GM18907 (cell line): ENCODE results near the gene SLC24A3.

ENCODE experiments used
- ATAC-seq: cut with Tn5 transposase; IDR thresholded peaks from one replicate; pipeline ENCODE4 v1.9.1; 2021; ENCODE audit warnings: mild to moderate bottlenecking, moderate library complexity; ENCODE audit not compliant: unreplicated experiment

SLC24A3 gene

DNA sequence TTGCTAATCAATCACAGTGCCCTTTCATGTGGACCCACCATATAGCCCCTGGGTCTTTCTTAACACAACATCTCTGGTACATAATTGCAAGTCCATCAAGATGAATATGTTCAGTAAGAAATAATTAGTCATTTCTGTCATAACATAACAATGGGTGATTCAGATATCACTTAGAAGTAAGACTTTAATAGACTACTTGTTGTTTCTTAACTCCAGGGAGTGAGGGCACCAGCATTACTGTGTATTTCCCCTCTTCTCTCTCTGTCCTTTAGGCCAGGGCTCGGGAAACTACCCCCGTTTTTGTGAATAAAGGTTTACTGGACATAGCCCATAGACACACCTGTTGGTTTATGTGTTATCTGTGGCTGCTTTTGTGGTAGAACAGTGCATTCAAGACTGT, 123.5 kb downstream of the SLC24A3 start:
- ATAC-seq, result no peak

DNA sequence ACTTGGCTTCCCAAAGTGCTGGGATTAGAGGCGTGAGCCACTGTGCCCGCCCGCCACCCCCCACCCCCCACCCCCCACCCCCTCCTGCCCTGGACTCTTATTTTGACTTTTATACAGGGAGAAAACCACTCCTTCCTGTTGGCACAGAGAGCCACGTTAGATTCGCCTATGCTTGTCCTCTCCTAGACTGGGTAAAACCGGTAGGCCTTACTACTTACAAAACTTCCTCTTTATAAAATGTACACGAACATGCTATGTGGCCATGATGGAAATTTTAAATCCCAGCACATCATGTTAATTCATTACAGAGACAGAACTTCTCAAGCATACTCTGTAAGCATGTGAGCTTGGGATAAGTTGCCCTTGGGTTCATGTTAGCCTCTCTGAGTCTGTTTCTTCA, 124.2 kb downstream of the SLC24A3 start:
- no peak for ATAC-seq

DNA sequence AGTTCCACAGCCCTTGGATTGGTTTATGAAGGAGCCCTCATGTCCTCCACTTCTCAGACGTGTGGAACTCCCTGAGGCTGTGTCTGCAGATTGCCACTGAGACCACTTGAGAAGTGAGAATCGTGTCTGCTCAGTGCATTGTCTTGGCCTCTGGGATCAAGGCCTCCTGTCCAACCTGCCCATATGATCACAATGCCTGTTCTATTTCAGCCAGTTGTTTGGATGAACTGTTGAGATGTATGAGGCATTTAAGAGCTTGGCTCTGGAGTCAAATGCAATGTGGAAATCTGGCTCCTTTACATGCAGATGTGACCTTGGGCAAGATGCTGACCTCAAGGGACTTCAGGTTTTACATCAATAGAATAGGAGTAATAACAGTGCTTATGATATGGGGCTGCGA, 125.9 kb downstream of the SLC24A3 start:
- ATAC-seq, result no peak

DNA sequence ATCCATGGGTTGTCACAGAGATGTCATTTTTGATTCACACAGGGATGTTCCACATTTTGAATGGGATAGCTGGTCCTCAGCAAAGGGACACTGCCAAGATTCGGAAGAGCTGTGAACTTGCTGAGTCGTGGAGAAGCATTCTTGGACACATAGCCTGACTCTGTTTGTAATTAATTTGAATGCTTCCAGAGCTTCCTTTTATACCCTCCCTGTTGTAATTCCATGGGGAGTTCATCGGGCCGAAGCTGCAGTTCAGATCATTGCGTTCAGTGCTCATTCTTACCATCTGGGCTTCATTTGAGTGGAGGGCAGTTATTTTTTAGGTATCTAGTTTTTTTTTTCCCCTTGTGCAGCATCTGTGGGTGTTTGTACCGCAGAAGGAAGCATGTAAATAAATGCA, 126.5 kb downstream of the SLC24A3 start:
- ATAC-seq, result no peak

DNA sequence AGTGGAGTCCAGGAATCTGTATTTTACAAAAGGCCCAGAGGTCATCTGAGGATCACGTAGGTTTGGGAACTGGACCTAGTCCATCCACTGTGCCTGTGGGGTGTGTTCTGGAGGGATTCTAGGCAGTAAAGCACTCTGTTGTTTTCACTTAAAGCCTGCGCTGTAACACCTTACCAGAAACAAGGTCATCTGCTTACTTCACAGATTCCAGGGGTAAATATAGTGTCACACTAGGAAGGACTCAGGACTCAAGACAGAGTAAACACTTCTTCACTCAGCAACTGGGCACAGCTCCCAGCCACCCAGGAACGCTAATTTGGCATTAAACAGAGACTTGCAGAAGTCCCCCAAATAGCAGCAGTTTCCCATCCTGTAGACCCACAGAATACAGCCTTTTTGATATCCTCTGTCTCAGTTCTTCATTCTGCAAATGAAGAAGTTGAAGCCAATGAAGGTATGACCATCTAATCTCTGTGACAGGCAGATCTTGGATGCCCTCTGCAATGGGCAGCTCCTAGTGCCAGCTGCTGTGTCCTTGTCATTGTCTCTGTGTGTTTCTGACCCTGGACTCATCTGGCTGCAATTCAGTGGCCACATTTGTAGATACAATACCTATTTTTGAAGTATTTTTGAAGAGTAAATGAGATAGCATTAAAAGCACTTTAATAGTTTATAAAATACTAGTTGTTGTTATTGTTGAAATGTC, 129.1 kb downstream of the SLC24A3 start:
- no peak for ATAC-seq

DNA sequence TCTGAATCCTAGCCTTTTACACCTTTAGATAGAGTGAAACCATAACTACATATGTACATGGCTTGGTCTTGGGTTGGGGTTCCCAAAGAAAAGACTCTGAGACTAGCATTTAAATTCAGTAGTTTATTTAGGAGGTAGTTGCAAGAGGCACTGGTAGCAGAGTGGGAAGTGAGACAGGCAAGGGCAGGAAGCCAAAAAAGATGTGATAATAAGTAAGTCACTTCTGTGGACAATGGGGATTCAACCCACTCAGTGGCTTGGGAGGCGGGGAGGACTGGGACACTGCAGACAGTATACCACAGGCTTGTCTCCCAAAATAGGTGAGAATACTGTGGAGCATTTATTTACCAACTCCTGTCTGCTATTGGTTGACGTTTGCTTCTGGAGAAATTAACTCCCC, 131.9 kb downstream of the SLC24A3 start:
- ATAC-seq, result no peak

DNA sequence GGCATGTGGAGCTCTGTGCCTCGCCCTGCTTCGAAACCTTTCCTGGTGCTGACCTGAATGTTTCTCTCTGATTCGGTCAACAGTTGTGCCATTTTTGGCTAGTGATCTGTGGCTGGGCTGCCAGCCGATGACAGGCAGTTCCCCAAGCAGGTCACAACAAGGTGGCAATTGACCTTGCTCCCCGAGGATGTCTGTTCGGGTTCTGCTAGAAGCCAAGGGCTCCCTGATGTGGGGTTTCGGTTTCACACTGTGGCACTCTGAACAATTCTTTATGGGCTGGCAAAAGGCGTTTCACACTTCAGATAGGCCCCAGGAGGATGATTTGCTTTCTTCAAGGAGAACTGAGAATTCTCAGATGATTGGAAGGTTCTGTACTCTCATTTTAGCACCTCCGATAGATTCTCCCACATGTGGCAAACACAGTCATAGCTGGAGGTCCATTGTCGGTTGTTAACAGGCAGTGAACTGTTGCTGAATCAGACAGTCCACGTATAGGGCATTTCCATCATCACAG, 135.6 kb downstream of the SLC24A3 start:
- ATAC-seq, result peak; percentile 85

DNA sequence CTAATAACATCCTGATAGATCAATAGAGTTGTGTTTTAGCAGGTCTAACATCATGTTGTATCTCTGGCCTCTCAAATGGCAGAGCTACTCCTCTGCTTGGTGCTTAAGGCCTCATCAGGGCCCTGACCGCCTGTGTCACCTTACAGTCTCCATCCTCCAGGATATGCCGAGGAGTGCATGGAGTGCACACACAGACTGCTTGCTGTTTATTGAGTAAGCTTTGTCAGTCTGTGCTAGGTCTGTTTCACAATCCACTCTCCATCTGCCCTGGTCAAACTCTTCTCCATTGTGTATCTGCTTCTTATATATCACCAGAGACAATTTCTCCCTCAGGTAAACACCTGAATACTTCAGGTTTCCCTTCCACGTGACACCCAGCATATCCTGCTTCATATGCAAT, 136.1 kb downstream of the SLC24A3 start:
- no peak for ATAC-seq

DNA sequence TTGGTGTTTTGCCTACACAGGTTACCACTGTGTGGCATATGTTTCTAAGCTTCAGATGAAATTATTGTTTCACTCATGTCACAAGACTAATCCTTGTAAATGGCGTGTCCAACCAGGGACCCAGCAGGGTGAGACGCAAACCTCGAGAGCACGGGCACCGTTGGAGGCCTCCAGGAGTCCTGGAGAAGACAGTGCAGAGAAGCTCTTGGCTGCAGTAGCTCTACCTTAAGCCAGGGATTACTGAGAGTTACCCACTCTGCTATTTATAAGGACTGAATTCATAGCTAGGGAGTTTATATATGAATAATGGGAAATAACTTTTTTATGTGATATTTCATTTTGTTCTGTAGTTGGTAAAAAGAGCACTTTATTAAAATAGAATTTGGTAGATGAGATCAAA, 137.4 kb downstream of the SLC24A3 start:
- no peak for ATAC-seq

DNA sequence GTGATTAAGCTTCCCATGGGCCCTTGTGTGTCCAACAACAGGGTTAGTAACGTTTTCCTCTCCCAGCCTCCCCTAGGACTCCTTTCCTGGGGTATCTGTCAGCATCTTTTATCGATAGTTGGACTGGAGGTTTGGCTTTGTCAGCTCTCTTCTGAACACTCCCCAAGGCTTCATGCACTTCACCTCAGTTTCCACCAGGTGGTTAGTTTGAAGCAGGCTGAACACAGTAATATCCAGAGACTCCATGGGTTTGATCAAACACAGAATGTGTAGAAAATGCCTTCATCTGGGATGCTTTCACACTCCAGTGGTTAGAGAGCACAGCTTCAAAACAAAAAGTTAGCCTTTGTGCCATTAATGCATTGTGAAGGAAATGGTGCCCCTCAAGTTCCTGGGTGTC, 139.1 kb downstream of the SLC24A3 start:
- ATAC-seq, result no peak

DNA sequence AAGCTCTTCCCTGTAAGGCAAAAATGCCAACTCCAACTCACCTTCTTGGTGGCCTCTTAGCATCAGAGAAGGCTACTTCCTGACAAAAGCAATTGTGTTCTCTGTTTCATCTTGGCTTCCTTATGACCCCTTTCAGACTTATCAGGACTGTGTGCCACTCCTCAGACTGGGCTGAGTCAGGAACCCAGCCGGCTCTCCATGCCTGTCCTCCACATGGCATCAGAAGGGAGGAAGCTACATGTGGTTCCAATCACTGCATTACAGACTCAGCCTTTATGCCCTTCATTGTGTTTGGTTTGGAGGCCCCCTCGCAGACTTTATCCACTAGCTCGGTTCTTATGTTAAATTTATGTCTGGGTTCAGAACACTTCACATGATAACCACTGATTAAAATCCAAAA, 142.5 kb downstream of the SLC24A3 start:
- no peak for ATAC-seq

DNA sequence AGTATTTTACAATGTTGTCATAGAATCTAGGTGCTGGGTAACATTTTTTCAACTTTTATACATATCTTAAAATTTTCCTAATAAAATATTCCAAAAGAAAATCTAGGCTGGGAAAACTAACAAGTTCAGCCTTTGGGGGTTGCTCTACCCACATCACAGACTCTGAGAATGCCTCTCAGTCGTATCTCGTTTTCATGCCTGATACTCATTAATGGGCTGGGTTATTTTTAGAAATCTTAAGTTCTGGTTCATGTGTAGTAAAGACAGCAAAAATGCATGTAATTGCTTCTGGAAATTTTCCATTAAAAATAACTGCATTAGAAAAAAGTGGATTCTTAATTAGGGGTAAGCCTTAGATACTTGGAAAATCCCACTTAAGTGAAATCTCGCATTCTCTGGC, 149.3 kb downstream of the SLC24A3 start:
- no peak for ATAC-seq

DNA sequence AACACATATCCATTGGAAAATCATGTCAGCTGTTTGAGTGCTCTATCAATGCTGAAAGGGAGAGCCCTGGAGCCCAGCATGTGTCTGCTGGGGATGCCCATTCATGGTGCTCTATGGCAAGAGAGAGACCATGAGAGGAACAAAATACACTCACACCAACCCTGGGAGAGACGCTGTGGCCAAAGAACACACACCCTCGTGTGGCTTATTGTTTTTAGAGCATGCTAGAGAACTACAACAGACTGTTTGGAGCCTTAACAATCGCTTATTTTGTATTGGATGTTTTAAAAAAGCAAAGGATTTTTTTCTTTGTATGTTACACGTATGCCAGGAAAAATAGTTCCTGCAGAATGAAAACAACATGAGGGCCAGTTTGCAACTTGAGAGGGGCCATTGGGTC, 151.0 kb downstream of the SLC24A3 start:
- ATAC-seq, result no peak

DNA sequence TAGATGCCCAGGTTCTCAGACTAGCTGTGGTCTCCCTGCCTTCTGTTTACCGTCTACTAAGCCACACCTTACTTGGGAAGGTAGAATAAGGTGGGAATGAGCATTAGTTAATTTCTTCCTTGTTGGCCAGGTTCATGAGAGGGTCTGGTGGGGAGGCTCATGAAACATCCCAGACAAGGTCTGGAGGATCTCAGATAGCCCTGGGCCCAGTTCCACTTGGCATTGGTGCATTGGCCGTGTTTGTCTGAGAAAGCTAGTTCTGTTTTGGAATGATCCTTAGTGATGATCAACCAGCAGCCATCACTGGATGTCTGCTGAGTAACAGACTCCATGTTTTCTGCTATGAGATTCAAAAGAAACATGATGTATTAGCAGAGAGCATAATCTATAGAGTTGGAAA, 155.1 kb downstream of the SLC24A3 start:
- no peak for ATAC-seq

DNA sequence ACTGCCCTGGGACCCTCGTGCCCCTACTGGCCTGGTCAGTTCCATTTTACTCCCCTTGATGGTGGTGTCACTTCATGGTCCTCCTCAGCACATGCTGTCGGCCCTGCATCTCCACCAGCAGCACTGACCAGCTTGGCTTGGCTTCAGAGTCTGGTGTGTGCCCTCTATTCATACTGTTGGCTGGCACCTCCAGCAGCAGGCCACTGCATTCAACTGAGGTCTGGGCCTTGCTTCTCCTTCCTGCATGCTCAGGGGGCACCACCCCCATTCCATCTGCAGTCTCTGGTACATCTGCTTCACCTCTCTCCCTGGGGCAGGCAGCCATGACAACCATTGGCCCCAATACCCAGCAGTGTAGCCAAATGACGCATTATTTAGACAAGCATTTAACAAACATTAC, 155.9 kb downstream of the SLC24A3 start:
- no peak for ATAC-seq

DNA sequence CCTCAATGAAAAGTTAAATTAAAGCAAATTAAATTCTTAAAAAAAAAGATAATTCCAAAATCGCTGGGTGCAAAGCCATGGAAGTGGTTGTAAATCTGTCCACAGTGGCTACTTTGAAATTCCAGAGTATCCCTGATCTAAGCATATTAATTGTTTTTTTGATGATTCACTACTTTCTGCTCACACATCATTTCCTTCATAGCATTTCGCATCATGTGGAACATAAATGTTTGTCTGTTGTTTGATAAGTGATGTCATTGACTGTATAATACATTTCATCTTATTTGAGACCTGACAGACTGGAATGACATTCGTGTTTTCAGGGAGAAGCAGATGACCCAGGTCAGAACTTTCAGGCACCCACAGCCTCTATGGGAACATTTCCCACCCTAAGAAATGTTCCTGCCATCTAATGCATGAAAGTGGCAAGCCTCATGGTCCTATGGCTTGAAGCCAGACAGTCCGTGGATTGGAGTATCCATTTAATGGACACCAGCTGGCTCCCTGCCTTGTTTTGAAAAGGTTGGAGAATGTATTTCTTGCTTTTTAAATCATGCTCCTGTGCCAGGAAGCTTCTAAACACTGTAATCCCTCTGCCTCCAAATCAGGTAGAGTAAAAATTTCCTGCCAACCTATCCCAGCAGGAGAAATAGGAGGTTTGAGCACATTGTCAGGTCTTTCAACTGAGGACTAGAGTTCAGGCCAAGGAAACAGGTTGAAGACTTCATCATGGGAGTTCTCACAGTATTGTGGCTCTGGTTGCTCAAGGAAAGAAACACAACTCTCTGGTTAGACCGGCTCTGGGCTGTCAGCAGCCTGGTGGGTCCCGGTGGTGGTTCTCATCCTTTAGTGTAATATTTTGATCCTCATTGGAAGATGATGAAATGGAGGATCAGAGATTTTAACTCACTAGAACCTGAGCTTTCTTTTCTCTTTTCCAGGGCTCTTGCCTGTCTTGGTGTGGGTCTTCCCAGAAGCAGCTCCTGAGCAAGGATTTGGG, 157.9 kb downstream of the SLC24A3 start:
- ATAC-seq, result no peak

DNA sequence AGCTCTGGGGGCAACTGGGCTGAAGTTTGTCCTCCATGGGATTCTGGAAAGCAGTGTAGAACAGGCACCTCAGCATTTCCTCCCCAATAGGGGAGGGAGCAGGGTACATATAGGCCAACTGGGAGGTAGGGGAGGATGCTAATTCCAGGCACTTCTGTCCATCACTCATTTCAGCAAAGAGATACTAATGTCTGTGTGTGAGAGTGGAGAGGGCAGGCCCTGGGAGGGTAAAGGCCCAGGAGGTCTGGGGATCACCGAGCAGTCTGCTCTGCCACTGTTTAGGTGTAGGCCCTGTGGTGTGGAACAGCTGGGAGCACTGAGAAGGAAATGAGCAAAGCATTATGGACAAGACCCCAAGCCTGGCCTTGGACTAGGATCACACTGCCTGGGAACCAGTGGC, 158.7 kb downstream of the SLC24A3 start:
- ATAC-seq, result no peak

DNA sequence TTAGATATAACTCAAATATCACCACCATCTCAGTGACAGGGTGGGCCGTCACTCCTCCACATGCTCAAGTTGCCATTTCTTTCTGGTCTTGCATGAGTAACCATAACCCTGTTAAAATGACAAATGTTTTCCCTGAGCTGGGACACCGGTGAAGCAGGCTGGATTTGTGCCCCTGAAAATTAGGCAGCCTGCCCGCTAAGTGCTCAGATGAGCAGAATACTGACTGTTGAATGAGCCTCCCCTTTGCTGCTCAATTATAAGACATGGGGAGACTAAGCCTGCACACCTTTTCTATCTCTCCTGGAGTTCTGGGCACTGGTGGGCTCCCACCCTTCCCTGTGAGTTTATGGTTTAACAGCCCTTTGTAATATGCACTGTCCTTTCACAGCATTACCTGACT, 161.8 kb downstream of the SLC24A3 start:
- no peak for ATAC-seq

DNA sequence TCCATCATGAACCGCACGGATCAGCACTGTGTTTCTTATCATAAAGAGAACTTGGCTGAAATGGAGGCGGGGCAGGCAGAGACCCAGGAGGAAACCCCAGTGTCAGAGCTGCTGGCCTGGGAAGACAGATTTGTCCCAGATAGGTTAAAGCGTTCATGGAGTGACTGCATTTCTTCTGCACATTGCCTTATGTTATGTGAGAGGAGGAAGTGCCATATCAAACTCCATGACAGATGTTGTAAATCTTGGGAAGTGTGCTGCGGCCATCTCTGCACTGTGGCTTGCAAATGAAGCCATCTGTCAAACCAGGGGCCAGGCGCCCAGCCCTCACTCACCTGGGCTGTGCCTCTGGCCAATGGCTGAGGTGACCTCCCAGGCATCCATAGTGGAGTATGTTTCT, 163.0 kb downstream of the SLC24A3 start:
- ATAC-seq, result no peak

DNA sequence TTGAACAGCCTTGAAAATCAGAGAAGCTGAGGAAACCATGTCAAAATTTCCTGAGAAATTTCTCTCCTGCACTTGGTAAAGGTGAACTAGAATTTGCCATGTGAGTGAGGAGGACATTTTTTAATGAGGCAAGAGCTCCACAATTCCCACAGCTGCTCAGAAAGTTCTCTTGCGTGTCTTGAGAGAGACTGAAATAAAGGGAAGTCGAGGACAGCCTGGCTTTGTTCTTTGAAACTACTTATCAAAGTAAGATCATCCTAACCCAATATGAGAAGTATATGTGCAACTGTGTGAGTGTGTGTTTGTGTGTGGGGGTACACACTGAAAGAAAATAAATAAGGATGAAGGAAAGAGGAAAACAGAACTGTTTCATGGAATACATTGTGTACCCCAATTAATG, 163.4 kb downstream of the SLC24A3 start:
- no peak for ATAC-seq

DNA sequence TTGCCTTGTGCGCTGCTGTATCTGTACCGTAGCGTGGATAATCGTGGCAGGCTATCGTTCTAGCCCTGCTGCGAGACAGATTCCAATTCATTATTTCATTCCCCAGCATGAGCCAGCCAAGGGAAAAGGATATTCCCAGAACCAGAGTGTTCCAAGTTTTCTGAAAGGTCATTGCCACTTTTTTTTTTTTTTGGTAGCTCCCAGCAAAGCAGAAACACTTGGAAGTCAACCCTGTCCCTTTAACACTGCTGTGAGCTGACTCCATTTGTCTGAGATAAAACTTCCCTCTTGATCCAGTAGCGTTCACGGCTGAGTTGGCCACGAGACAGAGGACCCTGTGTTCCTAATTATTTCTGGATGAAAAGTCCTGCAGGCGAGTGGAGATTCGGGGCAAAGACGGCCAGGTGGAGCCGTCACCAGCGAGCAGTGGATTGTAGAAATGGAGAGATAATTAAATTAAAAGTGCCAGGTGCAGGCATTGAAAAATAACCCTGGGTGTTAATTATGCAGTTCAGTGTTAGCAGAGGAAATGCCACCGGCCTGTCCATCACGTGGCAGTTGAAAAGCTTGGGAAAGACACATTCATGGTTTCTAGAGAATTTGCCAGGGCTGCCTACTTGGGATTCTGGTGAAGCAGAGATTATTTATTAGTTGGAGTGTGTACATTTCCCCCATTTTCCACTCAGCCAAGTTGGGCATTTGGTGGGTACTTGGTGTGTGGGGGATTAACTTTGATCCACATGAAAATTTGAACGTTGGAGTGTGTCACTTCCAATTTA, 164.2 kb downstream of the SLC24A3 start:
- no peak for ATAC-seq
